ENCODE results near the gene LPXN.

LPXN gene

GRCh38 chr11:58617976-58618557, 42.4 kb upstream of the LPXN start:
- no peak overlapping the region for H2BK15ac ChIP-seq (ENCODE audit: low read depth, poor library complexity, severe bottlenecking)
- no peak overlapping the region for H3K4me2 ChIP-seq (ENCODE audit: low read length, poor library complexity, severe bottlenecking)
- H3K36me3 ChIP-seq (ENCODE audit: control insufficient read depth in 1 of 2, insufficient read depth in 2 of 2, low read depth in 1 of 2, low read length in 2 of 2) = peaks cover 16 to 95% of the 10 kb centered on the region in 2 experiments
- H3K4me1 ChIP-seq (ENCODE audit: control insufficient read depth, insufficient read depth, low read depth, low read length) = peaks cover 3% of the 10 kb centered on the region
- no peak overlapping the region for H2BK5ac ChIP-seq (ENCODE audit: low read depth, low read length, poor library complexity, severe bottlenecking)
- no peak overlapping the region for H3K23ac ChIP-seq (ENCODE audit: low read length in 2 of 2)
- no peak overlapping the region for H2AFZ ChIP-seq (ENCODE audit: low read depth, low read length)
- no peak overlapping the region for H3K27ac ChIP-seq (ENCODE audit: low read length, poor library complexity, severe bottlenecking)
- H3K27me3 ChIP-seq (ENCODE audit: control insufficient read depth in 1 of 2, insufficient read depth in 1 of 2, low read length in 2 of 2) = no peaks in the 10 kb centered on the region
- H3K9me3 ChIP-seq (ENCODE audit: control insufficient read depth, low read length) = no peaks in the 10 kb centered on the region
- no peak overlapping the region for H3K4ac ChIP-seq (ENCODE audit: low read depth in 1 of 2, low read length in 2 of 2)
- no peak overlapping the region for H3K9ac ChIP-seq (ENCODE audit: low read length)
- DNase-seq = no peak
- H3K18ac ChIP-seq (ENCODE audit: low read depth in 1 of 2, low read length in 2 of 2) = no peak overlapping the region
- H3K79me1 ChIP-seq (replicated peaks; ENCODE audit: low read length, poor library complexity, severe bottlenecking) = peaks cover 26% of the 10 kb centered on the region
- no peak overlapping the region for H4K8ac ChIP-seq (ENCODE audit: low read length)
- H4K91ac ChIP-seq (ENCODE audit: low read length) = no peak overlapping the region
- 93% methylated on average over 4 of the region's 4 CpGs for WGBS
- no peak overlapping the region for H3K4me3 ChIP-seq (ENCODE audit: insufficient read depth in 1 of 2, low read depth in 1 of 2, low read length in 2 of 2)
- no peak overlapping the region for H3K14ac ChIP-seq (ENCODE audit: low read length in 2 of 2)
- no peak overlapping the region for H2BK120ac ChIP-seq (ENCODE audit: low read depth, low read length)
- no peak overlapping the region for H2AK5ac ChIP-seq (ENCODE audit: low read length, severe bottlenecking)
- H2BK12ac ChIP-seq (ENCODE audit: low read length in 2 of 2) = no peak overlapping the region

- H2BK12ac ChIP-seq (ENCODE audit: low read length in 2 of 2) = no peak overlapping the region
- peaks cover 13 to 95% of the 10 kb centered on the region in 2 experiments for H3K36me3 ChIP-seq (ENCODE audit: control insufficient read depth in 1 of 2, insufficient read depth in 2 of 2, low read depth in 1 of 2, low read length in 2 of 2)
- no peak overlapping the region for H2BK5ac ChIP-seq (ENCODE audit: low read depth, low read length, poor library complexity, severe bottlenecking)
- H3K18ac ChIP-seq (ENCODE audit: low read depth in 1 of 2, low read length in 2 of 2) = no peak overlapping the region
- no peak overlapping the region for H3K14ac ChIP-seq (ENCODE audit: low read length in 2 of 2)
- no peak overlapping the region for H3K23ac ChIP-seq (ENCODE audit: low read length in 2 of 2)
- H3K27ac ChIP-seq (ENCODE audit: low read length, poor library complexity, severe bottlenecking) = no peak overlapping the region
- DNase-seq = peak; percentile 93
- no peaks in the 10 kb centered on the region for H3K27me3 ChIP-seq (ENCODE audit: control insufficient read depth in 1 of 2, insufficient read depth in 1 of 2, low read length in 2 of 2)
- WGBS = 9% methylated on average over 3 of the region's 4 CpGs
- H2BK15ac ChIP-seq (ENCODE audit: low read depth, poor library complexity, severe bottlenecking) = no peak overlapping the region
- H2AK5ac ChIP-seq (ENCODE audit: low read length, severe bottlenecking) = no peak overlapping the region
- peak overlapping the region; percentile 39 for H3K9ac ChIP-seq (ENCODE audit: low read length)
- H3K4me2 ChIP-seq (ENCODE audit: low read length, poor library complexity, severe bottlenecking) = no peak overlapping the region
- no peak overlapping the region for H2AFZ ChIP-seq (ENCODE audit: low read depth, low read length)
- no peak overlapping the region for H4K91ac ChIP-seq (ENCODE audit: low read length)
- H3K4ac ChIP-seq (ENCODE audit: low read depth in 1 of 2, low read length in 2 of 2) = no peak overlapping the region
- H3K4me3 ChIP-seq (ENCODE audit: insufficient read depth in 1 of 2, low read depth in 1 of 2, low read length in 2 of 2) = no peak overlapping the region
- H4K8ac ChIP-seq (ENCODE audit: low read length) = no peak overlapping the region
- H3K4me1 ChIP-seq (ENCODE audit: control insufficient read depth, insufficient read depth, low read depth, low read length) = no peaks in the 10 kb centered on the region
- no peaks in the 10 kb centered on the region for H3K9me3 ChIP-seq (ENCODE audit: control insufficient read depth, low read length)
- H3K79me1 ChIP-seq (replicated peaks; ENCODE audit: low read length, poor library complexity, severe bottlenecking) = peaks cover 23% of the 10 kb centered on the region
- no peak overlapping the region for H2BK120ac ChIP-seq (ENCODE audit: low read depth, low read length)
Measured at GRCh38 chr11:58616594-58616993, 40.9 kb upstream of the LPXN start.

GRCh38 chr11:58615559-58615958, 39.9 kb upstream of the LPXN start:
- Histone ChIP-seq H3K27ac (ENCODE audit: low read length, poor library complexity, severe bottlenecking) (no peak overlapping the region), H3K27me3 (ENCODE audit: control insufficient read depth in 1 of 2, insufficient read depth in 1 of 2, low read length in 2 of 2) (no peaks in the 10 kb centered on the region), H3K4me2 (ENCODE audit: low read length, poor library complexity, severe bottlenecking) (no peak overlapping the region), H3K79me1 (replicated peaks; ENCODE audit: low read length, poor library complexity, severe bottlenecking) (peaks cover 21% of the 10 kb centered on the region), H3K14ac (ENCODE audit: low read length in 2 of 2) (no peak overlapping the region), H3K9ac (ENCODE audit: low read length) (no peak overlapping the region), H2AFZ (ENCODE audit: low read depth, low read length) (no peak overlapping the region), H2BK120ac (ENCODE audit: low read depth, low read length) (no peak overlapping the region), H3K4me3 (ENCODE audit: insufficient read depth in 1 of 2, low read depth in 1 of 2, low read length in 2 of 2) (no peak overlapping the region), H3K36me3 (ENCODE audit: control insufficient read depth in 1 of 2, insufficient read depth in 2 of 2, low read depth in 1 of 2, low read length in 2 of 2) (peaks cover 13 to 95% of the 10 kb centered on the region in 2 experiments), H3K4ac (ENCODE audit: low read depth in 1 of 2, low read length in 2 of 2) (no peak overlapping the region), H3K9me3 (ENCODE audit: control insufficient read depth, low read length) (no peaks in the 10 kb centered on the region), H2BK12ac (ENCODE audit: low read length in 2 of 2) (no peak overlapping the region), H2BK15ac (ENCODE audit: low read depth, poor library complexity, severe bottlenecking) (no peak overlapping the region), H3K4me1 (ENCODE audit: control insufficient read depth, insufficient read depth, low read depth, low read length) (no peaks in the 10 kb centered on the region), H2AK5ac (ENCODE audit: low read length, severe bottlenecking) (no peak overlapping the region), H4K8ac (ENCODE audit: low read length) (no peak overlapping the region), H3K18ac (ENCODE audit: low read depth in 1 of 2, low read length in 2 of 2) (no peak overlapping the region), H2BK5ac (ENCODE audit: low read depth, low read length, poor library complexity, severe bottlenecking) (no peak overlapping the region), H4K91ac (ENCODE audit: low read length) (no peak overlapping the region), H3K23ac (ENCODE audit: low read length in 2 of 2) (no peak overlapping the region)
- no CpG with 5 or more reads among the region's 1 CpG for WGBS
- DNase-seq = no peak

GRCh38 chr11:58613228-58613627, 37.6 kb upstream of the LPXN start:
- Histone ChIP-seq H3K27ac (ENCODE audit: low read length, poor library complexity, severe bottlenecking) (no peak overlapping the region), H2BK5ac (ENCODE audit: low read depth, low read length, poor library complexity, severe bottlenecking) (no peak overlapping the region), H3K4me1 (ENCODE audit: control insufficient read depth, insufficient read depth, low read depth, low read length) (no peaks in the 10 kb centered on the region), H3K79me1 (replicated peaks; ENCODE audit: low read length, poor library complexity, severe bottlenecking) (peaks cover 24% of the 10 kb centered on the region), H3K23ac (ENCODE audit: low read length in 2 of 2) (no peak overlapping the region), H3K9ac (ENCODE audit: low read length) (no peak overlapping the region), H2BK15ac (ENCODE audit: low read depth, poor library complexity, severe bottlenecking) (no peak overlapping the region), H2AFZ (ENCODE audit: low read depth, low read length) (no peak overlapping the region), H4K91ac (ENCODE audit: low read length) (no peak overlapping the region), H3K36me3 (ENCODE audit: control insufficient read depth in 1 of 2, insufficient read depth in 2 of 2, low read depth in 1 of 2, low read length in 2 of 2) (peaks cover 14 to 82% of the 10 kb centered on the region in 2 experiments), H3K4ac (ENCODE audit: low read depth in 1 of 2, low read length in 2 of 2) (no peak overlapping the region), H4K8ac (ENCODE audit: low read length) (no peak overlapping the region), H2BK12ac (ENCODE audit: low read length in 2 of 2) (no peak overlapping the region), H3K4me2 (ENCODE audit: low read length, poor library complexity, severe bottlenecking) (no peak overlapping the region), H3K14ac (ENCODE audit: low read length in 2 of 2) (no peak overlapping the region), H2BK120ac (ENCODE audit: low read depth, low read length) (no peak overlapping the region), H3K18ac (ENCODE audit: low read depth in 1 of 2, low read length in 2 of 2) (no peak overlapping the region), H3K27me3 (ENCODE audit: control insufficient read depth in 1 of 2, insufficient read depth in 1 of 2, low read length in 2 of 2) (no peaks in the 10 kb centered on the region), H3K9me3 (ENCODE audit: control insufficient read depth, low read length) (no peaks in the 10 kb centered on the region), H3K4me3 (ENCODE audit: insufficient read depth in 1 of 2, low read depth in 1 of 2, low read length in 2 of 2) (no peak overlapping the region), H2AK5ac (ENCODE audit: low read length, severe bottlenecking) (no peak overlapping the region)
- WGBS = 100% methylated on average over 1 of the region's 2 CpGs
- DNase-seq = no peak
